A549 treated with CpdA at 1 μM for 4 hours (cell line): ENCODE measurements around the gene NDUFA5. TPM values are rescaled to one million over a fixed set of nuclear protein-coding genes. Genes with fewer than 3 reads are reported as not detected.

Experiments
- total RNA-seq: library from RNA; stranded (reverse); fragments of 200-300 nt; extraction: Qiagen RNA extraction; gene quantifications from 5 replicates; pipeline ENCODE4 v1.2.3, GENCODE V29; 2022; ENCODE audit warnings: low read depth

Gene NDUFA5
- total RNA-seq = 25.8 to 52.0 TPM (median 32.9 TPM) in 5 replicates

GRCh38 chr7:123557398-123558288, at the start of gene NDUFA5:
Gene NDUFA5 (minus strand): TSS chr7:123557818. CDS start chr7:123557795, 23 bp downstream.

GRCh38 chr7:123601530-123601929, 43.9 kb upstream of the NDUFA5 start, which contains the start of gene ASB15:
Gene ASB15 (plus strand): TSS chr7:123601821. CDS start chr7:123614503, 12,682 bp downstream.

GRCh38 chr7:123534383-123535260, 23.0 kb downstream of the NDUFA5 start, which contains the start of gene IQUB:
Gene IQUB (minus strand): TSS chr7:123534595. CDS start chr7:123512340, 22,255 bp downstream.

Other genes starting within 250 kb of the NDUFA5 start
- 0.03 to 0.08 TPM (median 0.06 TPM) in 3 of 5 replicates, not detected in the others for gene IQUB, start 23.2 kb downstream of the NDUFA5 start, total RNA-seq
- gene ASB15, start 44.0 kb upstream of the NDUFA5 start, total RNA-seq = not detected in 5 replicates
- gene LMOD2, start 98.0 kb upstream of the NDUFA5 start, total RNA-seq = not detected in 5 replicates
- gene WASL, start 191.2 kb upstream of the NDUFA5 start, total RNA-seq = 20.8 to 25.6 TPM (median 21.9 TPM) in 5 replicates